HepG2 (cell line): Measurements from ENCODE around the gene RBM25. TPM values are rescaled to one million over a fixed set of nuclear protein-coding genes. Genes with fewer than 3 reads are reported as not detected.
A peak's percentile ranks its signal among the peaks of the same experiment; 100 is the strongest.

ENCODE experiments used
- HDAC6 ChIP-seq: fragments of 200-600 bp; sonication (generic); IDR thresholded peaks from 2 replicates; pipeline ENCODE4 v1.7.0; 2017; ENCODE audit warnings: mild to moderate bottlenecking, antibody characterized with exemption, low read length, low read depth
- KIAA2018 ChIP-seq: sonication (generic); formaldehyde crosslinking; IDR thresholded peaks from 2 replicates; pipeline ENCODE4 v1.5.0; 2020; ENCODE audit warnings: mild to moderate bottlenecking, missing genetic modification reagents, borderline replicate concordance
- MAFF ChIP-seq: IDR thresholded peaks from 2 replicates; pipeline ENCODE4 v1.6.1; 2011; ENCODE audit warnings: low read depth, low read length, improper control_type of control experiment
- MIXL1 ChIP-seq: IDR thresholded peaks from 2 replicates; pipeline ENCODE4 v1.6.1; 2016
- SIX1 ChIP-seq: sonication (generic); formaldehyde crosslinking; IDR thresholded peaks from 2 replicates; pipeline ENCODE4 v1.4.0; 2020; ENCODE audit warnings: missing genetic modification reagents, borderline replicate concordance
- SMC3 ChIP-seq: IDR thresholded peaks from 2 replicates; pipeline ENCODE4 v1.6.1; 2011; ENCODE audit warnings: low read length, improper control_type of control experiment
- SSRP1 ChIP-seq: IDR thresholded peaks from 2 replicates; pipeline ENCODE4 v1.6.1; 2016; ENCODE audit warnings: control low read depth
- TEAD3 ChIP-seq: optimal IDR thresholded peaks from 2 replicates; pipeline ENCODE3; 2016; ENCODE audit warnings: borderline replicate concordance
- ZBTB42 ChIP-seq: sonication (generic); formaldehyde crosslinking; IDR thresholded peaks from 2 replicates; pipeline ENCODE4 v1.5.0; 2020; ENCODE audit warnings: mild to moderate bottlenecking, missing genetic modification reagents
- ZFP36L1 ChIP-seq: sonication (generic); formaldehyde crosslinking; IDR thresholded peaks from 2 replicates; pipeline ENCODE4 v1.8.0; 2022; ENCODE audit warnings: mild to moderate bottlenecking, missing genetic modification reagents, moderate library complexity
- ZNF234 ChIP-seq: sonication (generic); formaldehyde crosslinking; conservative IDR thresholded peaks from 2 replicates; pipeline ENCODE4 v1.5.1; 2020; ENCODE audit warnings: mild to moderate bottlenecking, missing genetic modification reagents
- ZNF484 ChIP-seq: sonication (generic); formaldehyde crosslinking; IDR thresholded peaks from 2 replicates; pipeline ENCODE4 v1.5.1; 2020; ENCODE audit warnings: mild to moderate bottlenecking, low read depth, missing genetic modification reagents, borderline replicate concordance
- ZNF557 ChIP-seq: sonication (generic); formaldehyde crosslinking; IDR thresholded peaks from 2 replicates; pipeline ENCODE4 v1.4.0; 2020; ENCODE audit warnings: missing genetic modification reagents
- ZNF772 ChIP-seq: sonication (generic); formaldehyde crosslinking; IDR thresholded peaks from 2 replicates; pipeline ENCODE4 v1.5.0; 2020; ENCODE audit warnings: mild to moderate bottlenecking, missing genetic modification reagents
- polyA plus RNA-seq, 8 experiments: library from polyadenylated mRNA; depleted of rRNA in 3 of 8; stranded (reverse) in 7 of 8; unstranded in 1 of 8; fragments of >200 nt; fragmentation: Illumina TruSeq in 4 of 8; extraction: Trizol in 4 of 8; gene quantifications; 2 replicates each; pipeline versions ENCODE4 v1.2.1 to v1.2.3, GENCODE V29; 2011 to 2016; ENCODE audit warnings: low read depth in 4 of 8, missing spikeins in 1 of 8, mixed read lengths in 1 of 8; ENCODE audit not compliant: insufficient read depth in 1 of 8
- total RNA-seq, 5 experiments: library from RNA; depleted of rRNA; stranded (reverse); fragments of >200 nt; fragmentation: Illumina TruSeq; extraction: Trizol; gene quantifications; 2 replicates each; pipeline ENCODE4 v1.2.3, GENCODE V29; 2016; ENCODE audit warnings: low read depth in 1 of 5
- TF ChIP-seq, protein P1 (sequence below): IDR thresholded peaks from 2 replicates; pipeline ENCODE4 v1.6.1; 2012; ENCODE audit warnings: low read length, improper control_type of control experiment
- TF ChIP-seq, protein P2 (sequence below): fragments of 450-650 bp; IDR thresholded peaks from 2 replicates; pipeline ENCODE4 v1.6.1; 2017
- TF ChIP-seq, protein P3 (sequence below): sonication (generic); formaldehyde crosslinking; IDR thresholded peaks from 2 replicates; pipeline ENCODE4 v1.5.0; 2020; ENCODE audit warnings: missing genetic modification reagents

Gene RBM25
- total and polyA plus RNA-seq, 2 of the 13 experiments (the other 11 are each of a cell fraction or from before 2014, with no cell fraction given) = 34.1 to 65.9 TPM

GRCh38 chr14:73058224-73058921, at the start of gene RBM25 (continued):
- TF ChIP-seq TEAD3 (CRISPR knock-in tag) (peak; percentile 33), SIX1 (peak; percentile 53), HDAC6 (no peak), ZNF557 (no peak), ZFP36L1 (CRISPR knock-in tag) (peak; percentile 76; the same call in 1 of the 2 replicates), ZNF772 (CRISPR knock-in tag) (peak; percentile 79; the same call in 1 of the 2 replicates), SMC3 (no peak), ZNF234 (CRISPR knock-in tag) (no peak), SSRP1 (CRISPR knock-in tag) (no peak; the same call in 1 of the 2 replicates), ZBTB42 (CRISPR knock-in tag) (0 out of 2 replicates have a peak, but pooled peaks have one; percentile 30), MIXL1 (CRISPR knock-in tag) (peak; percentile 88), MAFF (no peak), ZNF484 (CRISPR knock-in tag) (no peak), KIAA2018 (peak; percentile 26; the same call in 1 of the 2 replicates)
- TF ChIP-seq, protein P1, sequence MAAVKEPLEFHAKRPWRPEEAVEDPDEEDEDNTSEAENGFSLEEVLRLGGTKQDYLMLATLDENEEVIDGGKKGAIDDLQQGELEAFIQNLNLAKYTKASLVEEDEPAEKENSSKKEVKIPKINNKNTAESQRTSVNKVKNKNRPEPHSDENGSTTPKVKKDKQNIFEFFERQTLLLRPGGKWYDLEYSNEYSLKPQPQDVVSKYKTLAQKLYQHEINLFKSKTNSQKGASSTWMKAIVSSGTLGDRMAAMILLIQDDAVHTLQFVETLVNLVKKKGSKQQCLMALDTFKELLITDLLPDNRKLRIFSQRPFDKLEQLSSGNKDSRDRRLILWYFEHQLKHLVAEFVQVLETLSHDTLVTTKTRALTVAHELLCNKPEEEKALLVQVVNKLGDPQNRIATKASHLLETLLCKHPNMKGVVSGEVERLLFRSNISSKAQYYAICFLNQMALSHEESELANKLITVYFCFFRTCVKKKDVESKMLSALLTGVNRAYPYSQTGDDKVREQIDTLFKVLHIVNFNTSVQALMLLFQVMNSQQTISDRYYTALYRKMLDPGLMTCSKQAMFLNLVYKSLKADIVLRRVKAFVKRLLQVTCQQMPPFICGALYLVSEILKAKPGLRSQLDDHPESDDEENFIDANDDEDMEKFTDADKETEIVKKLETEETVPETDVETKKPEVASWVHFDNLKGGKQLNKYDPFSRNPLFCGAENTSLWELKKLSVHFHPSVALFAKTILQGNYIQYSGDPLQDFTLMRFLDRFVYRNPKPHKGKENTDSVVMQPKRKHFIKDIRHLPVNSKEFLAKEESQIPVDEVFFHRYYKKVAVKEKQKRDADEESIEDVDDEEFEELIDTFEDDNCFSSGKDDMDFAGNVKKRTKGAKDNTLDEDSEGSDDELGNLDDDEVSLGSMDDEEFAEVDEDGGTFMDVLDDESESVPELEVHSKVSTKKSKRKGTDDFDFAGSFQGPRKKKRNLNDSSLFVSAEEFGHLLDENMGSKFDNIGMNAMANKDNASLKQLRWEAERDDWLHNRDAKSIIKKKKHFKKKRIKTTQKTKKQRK = no peak
- TF ChIP-seq, protein P2, sequence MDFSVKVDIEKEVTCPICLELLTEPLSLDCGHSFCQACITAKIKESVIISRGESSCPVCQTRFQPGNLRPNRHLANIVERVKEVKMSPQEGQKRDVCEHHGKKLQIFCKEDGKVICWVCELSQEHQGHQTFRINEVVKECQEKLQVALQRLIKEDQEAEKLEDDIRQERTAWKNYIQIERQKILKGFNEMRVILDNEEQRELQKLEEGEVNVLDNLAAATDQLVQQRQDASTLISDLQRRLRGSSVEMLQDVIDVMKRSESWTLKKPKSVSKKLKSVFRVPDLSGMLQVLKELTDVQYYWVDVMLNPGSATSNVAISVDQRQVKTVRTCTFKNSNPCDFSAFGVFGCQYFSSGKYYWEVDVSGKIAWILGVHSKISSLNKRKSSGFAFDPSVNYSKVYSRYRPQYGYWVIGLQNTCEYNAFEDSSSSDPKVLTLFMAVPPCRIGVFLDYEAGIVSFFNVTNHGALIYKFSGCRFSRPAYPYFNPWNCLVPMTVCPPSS = no peak
- TF ChIP-seq, protein P3, sequence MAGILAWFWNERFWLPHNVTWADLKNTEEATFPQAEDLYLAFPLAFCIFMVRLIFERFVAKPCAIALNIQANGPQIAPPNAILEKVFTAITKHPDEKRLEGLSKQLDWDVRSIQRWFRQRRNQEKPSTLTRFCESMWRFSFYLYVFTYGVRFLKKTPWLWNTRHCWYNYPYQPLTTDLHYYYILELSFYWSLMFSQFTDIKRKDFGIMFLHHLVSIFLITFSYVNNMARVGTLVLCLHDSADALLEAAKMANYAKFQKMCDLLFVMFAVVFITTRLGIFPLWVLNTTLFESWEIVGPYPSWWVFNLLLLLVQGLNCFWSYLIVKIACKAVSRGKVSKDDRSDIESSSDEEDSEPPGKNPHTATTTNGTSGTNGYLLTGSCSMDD (CRISPR knock-in tag) = no peak
